Neural cell (in vitro differentiated cells): ENCODE data around the gene ALX3. TPM values are rescaled to one million over a fixed set of nuclear protein-coding genes. Genes with fewer than 3 reads are reported as not detected.
A peak's percentile ranks its signal among the peaks of the same experiment; 100 is the strongest.

Experiments
- H2AFZ ChIP-seq: fragments of 200-600, 300-800 bp; sonication (generic), shearing (Covaris generic); 2 replicates; pipeline ENCODE4 v1.6.0; 2014; ENCODE audit warnings: low read depth, mild to moderate bottlenecking, antibody characterized with exemption, low read length, moderate library complexity
- H3F3A ChIP-seq: fragments of 200-600 bp; shearing (Covaris generic); 2 replicates; pipeline ENCODE4 v1.6.1; 2016; ENCODE audit warnings: mild to moderate bottlenecking, moderate library complexity, mixed read lengths, antibody characterized with exemption, low read length; ENCODE audit not compliant: insufficient read depth, poor library complexity, severe bottlenecking
- H3K27ac ChIP-seq: fragments of 200-600, 300-800 bp; sonication (generic), shearing (Covaris generic); 2 replicates; pipeline ENCODE4 v1.5.1; 2014; ENCODE audit warnings: mild to moderate bottlenecking, low read length, moderate library complexity
- H3K27me3 ChIP-seq: fragments of 300-800, 200-600 bp; sonication (generic), shearing (Covaris generic); 2 replicates; pipeline ENCODE4 v1.6.0; 2014; ENCODE audit warnings: mild to moderate bottlenecking, low read depth, low read length, moderate library complexity; ENCODE audit not compliant: insufficient read depth
- H3K36me3 ChIP-seq: fragments of 300-800, 200-600 bp; sonication (generic), shearing (Covaris generic); 2 replicates; pipeline ENCODE4 v1.5.1; 2014; ENCODE audit warnings: mild to moderate bottlenecking, antibody characterized with exemption, low read length, moderate library complexity; ENCODE audit not compliant: insufficient read depth
- H3K4me2 ChIP-seq: fragments of 300-800, 200-600 bp; sonication (generic), shearing (Covaris generic); 2 replicates; pipeline ENCODE4 v1.6.0; 2014; ENCODE audit warnings: mild to moderate bottlenecking, low read length
- H3K4me3 ChIP-seq: fragments of 300-800, 200-600 bp; sonication (generic), shearing (Covaris generic); 2 replicates; pipeline ENCODE4 v1.5.1; 2014; ENCODE audit warnings: mild to moderate bottlenecking, low read length, moderate library complexity
- H3K79me2 ChIP-seq: fragments of 200-600 bp; shearing (Covaris generic); replicated peaks from 2 replicates; pipeline ENCODE4 v1.6.0; 2014; ENCODE audit warnings: mild to moderate bottlenecking, low read length, moderate library complexity; ENCODE audit not compliant: insufficient read depth
- H3K9ac ChIP-seq: fragments of 300-800, 200-600 bp; sonication (generic), shearing (Covaris generic); 2 replicates; pipeline ENCODE4 v1.6.1; 2016; ENCODE audit warnings: mild to moderate bottlenecking, low read length, mixed read lengths
- H3K9me2 ChIP-seq: fragments of 200-600 bp; shearing (Covaris generic); 2 replicates; pipeline ENCODE4 v1.6.1; 2016; ENCODE audit warnings: mild to moderate bottlenecking, low read length, mixed read lengths; ENCODE audit not compliant: insufficient read depth
- H3K9me3 ChIP-seq: fragments of 200-600, 300-800 bp; sonication (generic), shearing (Covaris generic); 2 replicates; pipeline ENCODE4 v1.6.1; 2016; ENCODE audit warnings: mild to moderate bottlenecking, mixed run types, low read length, moderate library complexity, mixed read lengths
- H4K20me1 ChIP-seq: fragments of 200-600 bp; shearing (Covaris generic); 2 replicates; pipeline ENCODE4 v1.6.1; 2016; ENCODE audit warnings: mild to moderate bottlenecking, mixed run types; ENCODE audit not compliant: insufficient read depth
- CTCF ChIP-seq: fragments of 450-650 bp; IDR thresholded peaks from 2 replicates; pipeline ENCODE4 v1.5.1; 2014; ENCODE audit warnings: antibody characterized with exemption, mild to moderate bottlenecking, moderate library complexity; ENCODE audit not compliant: poor library complexity, severe bottlenecking
- EP300 ChIP-seq: fragments of 450-650 bp; conservative IDR thresholded peaks from 2 replicates; pipeline ENCODE4 v1.6.1; 2014; ENCODE audit warnings: antibody characterized with exemption, mild to moderate bottlenecking, moderate library complexity; ENCODE audit not compliant: poor library complexity, severe bottlenecking
- EZH2 ChIP-seq: fragments of 200-600, 300-800 bp; shearing (Covaris generic), sonication (generic); IDR thresholded peaks from 2 replicates; pipeline ENCODE4 v1.6.1; 2014; ENCODE audit warnings: antibody characterized with exemption, low read length, borderline replicate concordance, mild to moderate bottlenecking; ENCODE audit not compliant: insufficient read depth, poor library complexity, severe bottlenecking
- MXI1 ChIP-seq: fragments of 450-650 bp; conservative IDR thresholded peaks from 2 replicates; pipeline ENCODE4 v1.6.1; 2014; ENCODE audit warnings: antibody characterized with exemption, mild to moderate bottlenecking; ENCODE audit not compliant: poor library complexity, severe bottlenecking
- POLR2AphosphoS5 ChIP-seq: IDR thresholded peaks from 2 replicates; pipeline ENCODE4 v1.6.1; 2012
- RAD21 ChIP-seq: fragments of 450-650 bp; conservative IDR thresholded peaks from 2 replicates; pipeline ENCODE4 v1.6.1; 2014; ENCODE audit warnings: antibody characterized with exemption, mild to moderate bottlenecking, moderate library complexity
- REST ChIP-seq: IDR thresholded peaks from 2 replicates; pipeline ENCODE4 v1.6.1; 2012; ENCODE audit warnings: borderline replicate concordance
- SMC3 ChIP-seq: fragments of 450-650 bp; conservative IDR thresholded peaks from 2 replicates; pipeline ENCODE4 v1.6.1; 2014; ENCODE audit warnings: antibody characterized with exemption, mild to moderate bottlenecking, moderate library complexity; ENCODE audit not compliant: poor library complexity
- TAF1 ChIP-seq: IDR thresholded peaks from 2 replicates; pipeline ENCODE4 v1.6.1; 2012; ENCODE audit warnings: low read depth
- polyA plus RNA-seq: library from polyadenylated mRNA; depleted of rRNA; stranded (reverse); fragments of >200 nt; gene quantifications from 2 replicates; pipeline ENCODE4 v1.2.3, GENCODE V29; 2014

ALX3 gene
- polyA plus RNA-seq, 1 donor from 2014 or later: not detected

- H3K9me3 ChIP-seq: no peaks in the 10 kb centered on the region
These were observed 16.7 kb downstream of the ALX3 start for GRCh38 chr1:110053552-110054428.

More at GRCh38 chr1:110053552-110054428, 16.7 kb downstream of the ALX3 start:
- no peak overlapping the region for H3K4me3 ChIP-seq
- no peak overlapping the region for H2AFZ ChIP-seq
- peaks cover 4% of the 10 kb centered on the region for H3K36me3 ChIP-seq
- no peaks in the 10 kb centered on the region for H4K20me1 ChIP-seq
- peak; percentile 96 for TF ChIP-seq RAD21
- no peak for TF ChIP-seq EZH2
- TF ChIP-seq EP300: no peak
- peak; percentile 96 for TF ChIP-seq CTCF
- no peak for TF ChIP-seq TAF1
- no peak for TF ChIP-seq POLR2AphosphoS5
- no peak for TF ChIP-seq MXI1
- TF ChIP-seq REST: no peak
- TF ChIP-seq SMC3: peak; percentile 97
- H3K4me2 ChIP-seq: no peak overlapping the region
- no peak overlapping the region for H3K9ac ChIP-seq
- H3F3A ChIP-seq: no peaks in the 10 kb centered on the region
- H3K9me2 ChIP-seq: no peaks in the 10 kb centered on the region
- no peaks in the 10 kb centered on the region for H3K79me2 ChIP-seq
- H3K27me3 ChIP-seq: no peaks in the 10 kb centered on the region
- no peak overlapping the region for H3K27ac ChIP-seq
